Spinal cord (tissue), 10 donors: ENCODE data around the gene ZNF609. TPM values are rescaled to one million over a fixed set of nuclear protein-coding genes. Genes with fewer than 3 reads are reported as not detected.
"Not testable (repeated sequence)": the region's sequence is repeated elsewhere in the genome, so short reads cannot be mapped to it uniquely, and the experiment has no call there.

ENCODE experiments used
- DNase-seq, 6 donors: peaks; one replicate each; pipeline versions ENCODE4 v3.0.0 to v3.0.0-alpha.2; 2013 to 2015; ENCODE audit warnings: low spot score in 6 of 6, low read depth in 4 of 6
- H3K27ac ChIP-seq: one replicate; pipeline ENCODE4 v1.5.1; 2013; ENCODE audit warnings: low read depth, low read length, control low read depth
- H3K27me3 ChIP-seq: one replicate; pipeline ENCODE4 v1.6.1; 2013; ENCODE audit warnings: low read length; ENCODE audit not compliant: control insufficient read depth, insufficient read depth
- H3K36me3 ChIP-seq: one replicate; pipeline ENCODE4 v1.6.1; 2013; ENCODE audit warnings: low read length; ENCODE audit not compliant: control insufficient read depth, insufficient read depth
- H3K4me1 ChIP-seq: one replicate; pipeline ENCODE4 v1.6.1; 2013; ENCODE audit warnings: low read length; ENCODE audit not compliant: control insufficient read depth, insufficient read depth
- H3K4me3 ChIP-seq: one replicate; pipeline ENCODE4 v1.5.1; 2013; ENCODE audit warnings: low read depth, low read length, control low read depth
- H3K9me3 ChIP-seq: one replicate; pipeline ENCODE4 v1.6.1; 2013; ENCODE audit warnings: low read length; ENCODE audit not compliant: control insufficient read depth, insufficient read depth
- WGBS: methylation state at CpG from one replicate; pipeline ENCODE4 v1.1.5; 2013; ENCODE audit warnings: missing lambda C conversion rate; ENCODE audit not compliant: insufficient coverage; 5-methylcytosine and 5-hydroxymethylcytosine counted together
- polyA plus RNA-seq, 2 donors: library from polyadenylated mRNA; unstranded; fragments of 120-200 nt; gene quantifications; one replicate each; pipeline ENCODE4 v1.2.1, GENCODE V29; 2013; ENCODE audit not compliant: insufficient read length in 2 of 2
- total RNA-seq, 2 donors: library from RNA; depleted of rRNA in 1 of 2; stranded (reverse); fragments of 120-200 nt in 1 of 2; fragments of >200 nt in 1 of 2; gene quantifications; one replicate each; pipeline versions ENCODE4 v1.2.3 to v1.2.4, GENCODE V29; 2013 to 2014
- donor health status: healthy.

Gene ZNF609
- total and polyA plus RNA-seq, 4 donors = 20.9 to 34.5 (median 30.6) TPM

GRCh38 chr15:64623347-64623996 lies 163.1 kb downstream of the ZNF609 start:
- Histone ChIP-seq H3K4me1 (peaks cover 11% of the 10 kb centered on the region), H3K4me3 (no peak overlapping the region), H3K9me3 (no peaks in the 10 kb centered on the region), H3K27me3 (no peaks in the 10 kb centered on the region), H3K36me3 (peaks cover 4% of the 10 kb centered on the region), H3K27ac (no peak overlapping the region)
- peak in 1 of 6 donors; percentile 74 for DNase-seq
- WGBS = 25% methylated on average over 1 of the region's 2 CpGs

GRCh38 chr15:64624242-64624641 lies 163.9 kb downstream of the ZNF609 start:
- H3K36me3 ChIP-seq = peaks cover 2% of the 10 kb centered on the region
- H3K9me3 ChIP-seq = no peaks in the 10 kb centered on the region
- no peak for DNase-seq
- H3K4me3 ChIP-seq = no peak overlapping the region
- WGBS = no CpG with 5 or more reads among the region's 2 CpGs
- peaks cover 4% of the 10 kb centered on the region for H3K4me1 ChIP-seq
- no peaks in the 10 kb centered on the region for H3K27me3 ChIP-seq
- no peak overlapping the region for H3K27ac ChIP-seq

GRCh38 chr15:64629063-64629462 lies 168.7 kb downstream of the ZNF609 start:
- peaks cover 13% of the 10 kb centered on the region for H3K4me1 ChIP-seq
- WGBS = no CpG with 5 or more reads among the region's 2 CpGs
- H3K4me3 ChIP-seq = no peak overlapping the region
- no peak for DNase-seq
- no peaks in the 10 kb centered on the region for H3K9me3 ChIP-seq
- no peak overlapping the region for H3K27ac ChIP-seq
- no peaks in the 10 kb centered on the region for H3K27me3 ChIP-seq
- peaks cover 5% of the 10 kb centered on the region for H3K36me3 ChIP-seq

- H3K9me3 ChIP-seq = no peaks in the 10 kb centered on the region
- no peak for DNase-seq
- peaks cover 5% of the 10 kb centered on the region for H3K36me3 ChIP-seq
- H3K4me1 ChIP-seq = peaks cover 12% of the 10 kb centered on the region
- H3K4me3 ChIP-seq = no peak overlapping the region
- H3K27ac ChIP-seq = no peak overlapping the region
- WGBS = no CpG with 5 or more reads among the region's 3 CpGs
- no peaks in the 10 kb centered on the region for H3K27me3 ChIP-seq
Measured at GRCh38 chr15:64630396-64631107, 170.2 kb downstream of the ZNF609 start.

GRCh38 chr15:64632639-64633038 lies 172.3 kb downstream of the ZNF609 start:
- not testable (repeated sequence) for DNase-seq, H3K9me3 ChIP-seq, H3K27ac ChIP-seq, H3K4me3 ChIP-seq, H3K36me3 ChIP-seq, H3K27me3 ChIP-seq
- 71% methylated on average over 2 of the region's 3 CpGs for WGBS
- peaks cover 12% of the 10 kb centered on the region for H3K4me1 ChIP-seq

GRCh38 chr15:64633332-64633731 lies 173.0 kb downstream of the ZNF609 start:
- no peaks in the 10 kb centered on the region for H3K27me3 ChIP-seq
- H3K4me1 ChIP-seq = peaks cover 12% of the 10 kb centered on the region
- H3K27ac ChIP-seq = no peak overlapping the region
- WGBS = 91% methylated on average over 4 of the region's 5 CpGs
- H3K9me3 ChIP-seq = peaks cover 4% of the 10 kb centered on the region
- H3K4me3 ChIP-seq = no peak overlapping the region
- peaks cover 3% of the 10 kb centered on the region for H3K36me3 ChIP-seq
- DNase-seq = no peak

GRCh38 chr15:64634027-64634426 lies 173.6 kb downstream of the ZNF609 start:
- WGBS = 0% methylated on average over 1 of the region's 2 CpGs
- peaks cover 4% of the 10 kb centered on the region for H3K9me3 ChIP-seq
- H3K4me1 ChIP-seq = peaks cover 15% of the 10 kb centered on the region
- H3K36me3 ChIP-seq = peaks cover 3% of the 10 kb centered on the region
- no peaks in the 10 kb centered on the region for H3K27me3 ChIP-seq
- H3K4me3 ChIP-seq = no peak overlapping the region
- DNase-seq = peak in 2 of 6 donors; percentile 46 to 67
- peak overlapping the region; percentile 65 for H3K27ac ChIP-seq

GRCh38 chr15:64634576-64635498 lies 174.5 kb downstream of the ZNF609 start:
- peak overlapping the region; percentile 65 for H3K27ac ChIP-seq
- peaks cover 16% of the 10 kb centered on the region for H3K4me1 ChIP-seq
- no peak overlapping the region for H3K4me3 ChIP-seq
- 10% methylated on average over 1 of the region's 4 CpGs for WGBS
- H3K9me3 ChIP-seq = peaks cover 4% of the 10 kb centered on the region
- no peaks in the 10 kb centered on the region for H3K27me3 ChIP-seq
- H3K36me3 ChIP-seq = peaks cover 3% of the 10 kb centered on the region
- peak in 2 of 6 donors; percentile 83 to 95 for DNase-seq
